DLD1 (cell line): ENCODE data around the gene DOCK2.
"Not testable (repeated sequence)": the region's sequence is repeated elsewhere in the genome, so short reads cannot be mapped to it uniquely, and the experiment has no call there.

Experiments used
- in situ Hi-C: cut with HindIII; loops from 2 replicates; pipeline ENCODE4 v1.10.0; 2017; ENCODE audit warnings: low sequenced_read_pairs

DOCK2 gene

DNA sequence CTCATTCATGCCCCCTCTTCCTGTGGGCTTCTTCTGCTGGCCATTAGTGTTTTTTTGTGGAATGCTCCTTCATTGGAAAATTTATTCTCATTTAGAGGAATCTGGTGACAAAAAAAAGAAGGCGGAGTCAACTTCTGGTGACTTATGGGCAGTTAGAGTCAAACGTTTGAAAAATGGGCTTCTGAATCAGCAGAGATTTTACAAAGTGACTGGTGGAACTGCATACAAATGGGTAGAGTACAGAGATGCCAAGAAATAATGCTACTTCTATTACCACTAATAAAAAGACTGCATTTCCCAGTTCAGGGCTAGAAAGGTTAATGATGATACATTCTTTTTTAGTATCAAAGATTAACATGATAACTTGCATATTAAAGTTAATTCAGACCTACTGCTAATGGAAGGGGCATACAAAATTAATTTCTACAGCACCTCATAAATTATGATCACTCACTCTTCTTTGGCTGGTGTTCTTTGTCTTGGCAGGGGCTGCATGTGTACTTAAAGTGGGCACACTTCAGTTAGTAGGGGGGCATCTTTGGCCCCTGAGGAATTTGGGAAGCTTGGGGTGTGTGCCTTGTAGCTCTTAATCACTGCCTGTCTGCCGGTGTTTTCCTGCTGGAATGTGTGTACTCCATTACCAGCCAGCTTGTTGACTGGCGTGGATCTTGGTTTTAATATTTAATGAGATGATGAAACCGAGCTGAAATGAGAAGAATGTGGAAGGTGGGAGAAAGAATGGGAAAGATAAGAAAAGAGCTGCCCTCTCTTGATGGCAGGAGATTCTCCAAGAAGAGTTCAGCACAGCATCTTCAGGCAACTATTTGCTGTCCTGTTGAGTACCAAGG is 148.9 kb downstream of the DOCK2 start:
- in situ Hi-C loops: no loop called here

DNA sequence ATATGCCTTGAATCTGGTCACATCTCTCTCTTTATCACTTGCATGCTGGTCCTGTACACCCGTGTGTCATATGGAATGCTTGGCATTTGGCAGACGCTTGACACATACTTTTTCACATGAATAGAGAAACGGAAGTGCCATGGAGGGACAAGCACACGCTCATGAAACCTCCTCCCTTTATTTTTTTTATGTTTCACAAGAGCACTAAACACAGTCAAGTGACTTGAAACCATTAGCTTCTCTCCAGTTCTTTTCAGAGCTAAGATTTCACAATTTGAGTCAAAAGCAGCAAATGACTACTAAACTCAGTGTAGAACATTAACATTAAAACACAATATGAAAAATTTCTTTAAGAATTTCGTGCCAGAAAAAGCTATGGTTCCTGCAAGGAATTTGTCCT is 151.1 kb downstream of the DOCK2 start:
- in situ Hi-C loops: no loop called here

DNA sequence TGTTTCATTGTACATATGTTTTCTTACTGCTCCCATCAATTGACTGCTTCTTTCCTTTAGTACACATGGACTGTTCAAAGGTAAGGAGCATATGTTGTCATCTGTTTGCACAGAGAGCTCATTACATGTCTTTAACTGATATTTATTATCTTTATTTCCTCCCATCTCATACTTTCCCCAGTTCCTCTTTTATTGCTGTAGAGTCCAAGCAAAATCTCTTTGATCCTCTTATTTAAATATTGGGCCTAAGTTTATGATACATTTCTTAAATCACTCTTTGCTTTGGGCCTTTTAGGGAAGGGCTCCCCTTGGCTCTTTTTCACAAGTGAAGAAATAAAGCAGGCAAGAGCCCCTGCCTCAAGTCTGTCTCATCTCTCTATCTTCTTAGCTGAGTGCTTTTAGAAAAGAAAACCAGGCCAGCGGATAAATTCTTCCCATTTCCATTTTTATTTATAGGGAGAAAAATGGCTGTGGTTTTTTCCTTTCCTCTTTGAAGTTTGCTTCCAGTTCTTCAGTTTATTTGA is 152.4 kb downstream of the DOCK2 start:
- in situ Hi-C loops: no loop called here

DNA sequence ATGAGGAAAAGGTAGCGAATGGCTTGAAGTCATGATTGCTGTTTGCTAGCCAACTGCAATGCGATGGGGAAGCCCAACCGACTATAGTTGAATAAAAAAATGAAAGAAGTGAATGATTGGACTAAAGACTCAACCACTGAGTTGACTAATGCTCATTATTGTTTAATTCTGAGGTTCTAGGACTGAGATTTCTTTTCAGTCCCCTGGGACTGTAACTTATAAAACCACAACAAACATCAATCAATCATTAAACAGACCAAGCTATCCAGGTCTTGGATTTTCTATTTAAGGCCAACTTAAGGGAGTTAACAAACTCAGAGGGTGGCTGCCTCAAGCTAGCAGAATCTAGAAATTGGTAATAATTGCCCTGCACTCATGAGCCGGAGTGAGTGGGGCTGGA is 154.2 kb downstream of the DOCK2 start:
- in situ Hi-C loops: no loop called here

DNA sequence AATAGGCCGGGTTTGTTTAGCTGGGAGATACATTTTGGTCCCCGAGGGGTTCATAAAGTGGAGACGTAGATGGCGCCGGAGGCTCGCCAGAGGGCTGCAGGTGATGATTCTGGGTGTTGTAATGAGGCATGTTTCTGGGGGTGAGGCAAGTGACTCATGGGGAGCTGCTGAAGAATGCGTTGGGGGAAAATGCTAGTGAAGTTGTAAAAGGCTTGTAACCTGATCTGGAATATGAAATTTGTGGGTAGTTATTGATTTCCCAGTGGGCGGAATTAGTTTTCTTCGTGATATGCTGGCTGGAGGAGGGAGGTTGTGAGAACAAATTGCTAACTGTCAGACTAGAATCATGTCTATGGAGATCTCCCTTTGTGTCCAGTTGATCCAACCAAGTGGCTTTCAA is 158.3 kb downstream of the DOCK2 start:
- in situ Hi-C loops: no loop called here

DNA sequence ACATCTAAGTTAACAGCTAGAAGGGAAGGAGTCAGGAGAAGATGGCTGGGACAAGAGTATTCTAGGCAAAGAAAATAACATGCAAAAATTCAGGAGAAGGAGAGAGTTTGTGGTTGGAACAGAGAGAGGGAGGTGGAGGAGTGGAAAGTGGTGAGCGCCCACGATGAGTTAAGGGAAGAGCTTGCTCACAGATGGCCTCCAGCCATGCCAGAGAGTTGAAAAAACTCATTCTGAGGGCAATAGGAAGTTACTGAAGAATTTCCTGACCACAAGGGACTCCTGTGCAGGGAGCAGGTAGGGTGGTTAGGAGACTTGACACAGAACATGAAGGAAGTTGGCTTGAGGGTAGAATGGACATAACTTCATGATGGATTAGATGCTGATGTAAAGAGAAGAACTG is 159.7 kb downstream of the DOCK2 start:
- in situ Hi-C loops: no loop called here

DNA sequence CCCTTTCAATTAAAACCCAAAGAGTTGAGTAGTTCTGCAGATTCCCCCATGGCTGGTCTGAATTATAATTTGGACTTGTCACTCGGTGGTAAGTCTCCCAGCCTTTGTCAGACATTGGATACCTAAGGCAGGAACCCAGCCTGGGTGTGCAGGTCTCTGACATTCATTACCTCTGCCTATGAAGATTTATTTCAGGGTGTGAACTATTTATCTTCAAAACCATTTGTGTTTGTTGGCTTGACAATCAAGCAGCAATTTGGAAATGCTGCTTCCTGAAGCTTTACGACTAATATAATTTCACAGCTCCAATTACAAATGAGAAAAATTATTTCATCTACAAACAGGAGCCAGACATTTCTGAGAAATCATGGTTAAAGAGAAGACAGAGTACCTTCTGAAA is 160.5 kb downstream of the DOCK2 start:
- in situ Hi-C loops: no loop called here

DNA sequence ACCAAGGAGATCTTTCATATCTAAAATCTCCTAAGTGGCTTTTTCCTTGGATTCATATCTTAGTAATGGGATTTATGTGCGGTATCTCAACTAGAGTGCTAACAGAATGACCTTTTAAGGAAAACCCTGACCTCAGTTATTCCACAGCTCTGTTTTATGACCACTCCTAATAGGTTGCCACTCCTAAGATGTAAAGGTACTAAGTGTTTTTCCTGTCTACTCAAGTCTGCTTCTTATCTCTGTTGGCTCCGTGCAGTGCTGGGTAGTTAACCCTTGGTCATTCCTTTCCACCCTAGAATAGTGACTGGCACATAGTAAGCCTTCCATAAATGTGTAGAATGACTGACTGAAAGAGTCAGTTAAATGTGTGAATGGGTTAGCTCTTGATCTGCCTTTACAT is 161.4 kb downstream of the DOCK2 start:
- in situ Hi-C loops: no loop called here

DNA sequence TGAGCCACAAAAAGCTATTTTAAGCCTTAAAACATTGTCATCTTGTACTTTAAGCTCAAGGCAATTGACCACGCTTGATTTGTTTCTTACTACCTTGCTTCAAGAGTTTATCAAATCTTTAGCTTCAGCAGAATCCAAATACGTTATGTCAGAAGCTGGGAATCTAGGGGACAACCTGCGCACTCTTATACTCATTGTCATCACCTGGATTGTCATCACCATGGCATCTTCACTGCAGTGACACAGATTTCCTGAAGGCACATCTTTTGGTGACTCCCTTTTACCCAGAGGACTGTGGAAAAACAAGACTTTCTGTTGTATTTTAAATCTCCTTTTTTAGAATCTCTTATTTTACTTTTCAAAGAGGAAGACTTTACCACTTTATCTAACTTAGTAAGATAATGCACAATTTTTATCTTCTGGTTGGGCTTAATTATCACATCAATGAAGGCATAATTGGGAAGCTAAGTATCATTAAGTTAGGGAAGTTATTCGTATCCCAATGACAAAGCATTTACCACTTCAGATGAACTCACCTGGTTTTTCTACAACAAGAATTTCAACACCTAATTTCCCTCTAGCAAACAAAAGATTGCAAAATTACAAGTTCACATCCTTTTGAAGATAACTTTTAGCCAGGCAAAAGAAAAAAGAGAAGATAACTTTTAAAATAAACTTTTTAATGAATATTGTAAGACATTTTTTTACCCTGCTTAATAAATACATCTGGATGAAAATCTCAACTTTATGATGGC is 162.0 kb downstream of the DOCK2 start:
- in situ Hi-C loops: no loop called here

DNA sequence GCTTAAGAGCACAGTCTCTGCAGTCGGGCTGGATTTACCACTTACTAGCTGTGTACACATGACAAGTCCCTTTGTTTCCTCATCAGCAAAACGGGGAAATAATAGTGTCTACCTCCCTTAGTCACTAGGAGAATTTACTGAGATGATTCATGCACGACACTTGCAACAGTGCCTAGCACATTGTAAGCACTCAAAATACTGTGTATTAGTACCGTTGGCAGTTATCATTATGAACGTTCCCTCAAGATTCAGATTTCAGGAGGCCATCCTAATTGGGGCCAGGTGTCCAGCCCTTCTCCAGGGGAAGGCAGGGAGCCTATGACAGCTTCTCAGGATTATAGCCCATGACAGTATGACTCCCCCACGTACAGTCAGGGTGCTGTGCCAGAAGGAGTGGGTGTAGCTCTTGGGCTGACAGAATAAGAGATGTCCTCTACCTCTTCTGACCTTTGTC is 164.3 kb downstream of the DOCK2 start:
- in situ Hi-C loops: no loop called here

DNA sequence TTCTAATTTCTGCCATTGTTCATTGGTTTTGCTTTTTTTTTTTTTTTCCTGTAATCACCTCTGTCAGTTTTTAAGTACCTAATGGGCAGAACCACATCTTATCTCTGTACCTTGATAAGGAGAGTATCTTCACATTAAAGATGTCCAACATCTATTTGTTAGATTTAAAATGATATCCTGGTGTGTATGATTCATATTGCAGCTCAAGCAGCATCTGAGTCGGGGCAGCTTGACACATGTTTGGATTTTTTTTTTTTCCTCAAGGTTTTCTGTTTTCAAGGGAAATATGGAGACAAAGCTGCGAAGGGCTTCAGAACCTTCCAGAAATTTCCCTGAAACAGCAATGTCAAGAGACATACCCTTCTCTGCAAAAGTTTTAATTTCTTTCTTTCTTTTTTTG is 164.7 kb downstream of the DOCK2 start:
- in situ Hi-C loops: no loop called here

DNA sequence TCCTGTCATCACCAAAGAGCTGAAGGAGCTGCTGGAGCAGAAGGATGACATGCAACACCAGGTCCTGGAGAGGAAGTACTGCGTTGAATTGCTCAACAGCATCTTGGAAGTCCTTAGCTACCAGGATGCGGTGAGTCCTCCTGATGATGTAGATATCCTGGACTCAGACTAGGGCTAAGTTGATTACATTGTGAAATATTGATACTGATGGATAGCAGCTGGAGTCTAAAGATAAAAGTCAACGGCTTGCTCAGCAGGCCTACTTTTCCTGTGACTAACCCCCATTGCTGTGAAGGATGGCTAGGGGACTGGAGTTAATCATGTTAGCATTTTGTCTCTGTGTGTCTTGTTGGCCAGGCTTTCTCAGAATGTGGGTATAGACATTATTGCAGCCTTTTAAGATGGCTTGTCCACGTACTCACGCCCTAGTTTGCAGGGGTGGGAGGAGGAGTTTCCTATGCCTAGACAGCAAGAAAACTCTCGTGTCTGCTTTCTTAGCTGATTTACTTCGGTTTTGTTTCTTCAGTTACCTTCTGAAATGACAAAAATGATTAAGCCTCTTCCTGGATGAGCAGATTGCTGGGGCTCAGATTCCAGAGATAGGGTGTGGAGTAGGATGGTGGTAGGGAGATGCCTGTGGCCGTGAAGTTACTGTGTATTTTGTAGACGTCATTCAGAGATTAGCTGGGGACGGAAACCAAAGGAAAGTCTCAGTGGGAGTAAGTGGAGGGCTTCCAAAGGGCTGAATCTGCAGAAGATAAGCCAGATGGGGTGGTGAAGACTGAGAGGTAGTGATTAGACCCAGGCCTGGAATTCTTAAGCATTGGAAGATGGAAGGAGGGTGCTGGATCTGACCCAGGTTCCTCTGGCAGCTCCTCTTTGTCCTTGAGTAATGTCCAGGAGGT is 166.3 kb downstream of the DOCK2 start:
- in situ Hi-C loops: no loop called here

GRCh38 chr5:169804861-169805260 is 167.8 kb downstream of the DOCK2 start:
- in situ Hi-C loops: no loop called here

DNA sequence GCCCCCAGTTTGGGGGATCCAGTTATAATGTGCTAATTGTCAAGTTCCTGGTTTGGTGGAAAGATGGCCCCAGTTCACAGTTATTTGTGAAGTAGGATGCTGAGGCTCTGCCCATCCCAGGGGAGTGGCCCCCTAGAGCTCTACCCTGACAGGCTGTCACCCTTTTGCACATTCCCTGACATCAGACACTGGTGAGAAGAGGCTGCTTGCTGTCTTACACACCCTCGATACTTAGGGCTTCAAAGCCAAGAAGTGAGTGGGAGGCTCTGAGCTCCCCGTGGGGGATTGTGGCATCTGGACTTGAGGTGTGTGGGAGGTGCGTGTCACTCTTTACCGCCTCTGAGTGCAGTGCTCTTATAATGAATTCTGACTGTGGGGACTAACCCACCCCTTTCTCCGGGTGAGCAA is 168.5 kb downstream of the DOCK2 start:
- in situ Hi-C loops: no loop called here

GRCh38 chr5:169805937-169806700 is 169.0 kb downstream of the DOCK2 start:
- in situ Hi-C loops: no loop called here

DNA sequence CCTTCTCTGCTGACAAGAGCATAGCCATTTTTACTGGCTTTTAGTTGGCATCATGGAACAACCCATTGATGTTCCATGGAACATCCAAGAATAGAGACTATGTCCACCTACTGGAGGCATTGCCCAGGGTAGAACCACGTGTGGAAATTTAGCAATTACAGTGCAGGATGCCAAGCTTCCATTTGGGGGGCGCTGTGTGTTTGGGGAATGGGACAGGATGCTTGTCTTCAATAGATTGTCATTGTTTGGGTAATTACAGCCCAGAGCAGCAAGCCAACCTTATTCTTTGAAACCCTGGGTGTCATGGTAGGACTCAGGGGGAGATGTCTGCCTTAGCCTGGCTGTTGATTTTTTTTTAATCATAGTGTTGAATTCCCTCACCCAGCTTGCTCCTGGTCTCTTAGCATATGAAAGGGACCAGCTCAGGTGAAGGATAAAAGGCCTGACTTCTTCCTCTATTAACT is 171.1 kb downstream of the DOCK2 start:
- in situ Hi-C loops: no loop called here

- in situ Hi-C loops: not testable (repeated sequence)
Measured at GRCh38 chr5:169808880-169809279, 171.8 kb downstream of the DOCK2 start.

GRCh38 chr5:169809281-169809680 is 172.2 kb downstream of the DOCK2 start:
- in situ Hi-C loops: no loop called here

GRCh38 chr5:169810524-169810923 is 173.4 kb downstream of the DOCK2 start:
- in situ Hi-C loops: no loop called here

DNA sequence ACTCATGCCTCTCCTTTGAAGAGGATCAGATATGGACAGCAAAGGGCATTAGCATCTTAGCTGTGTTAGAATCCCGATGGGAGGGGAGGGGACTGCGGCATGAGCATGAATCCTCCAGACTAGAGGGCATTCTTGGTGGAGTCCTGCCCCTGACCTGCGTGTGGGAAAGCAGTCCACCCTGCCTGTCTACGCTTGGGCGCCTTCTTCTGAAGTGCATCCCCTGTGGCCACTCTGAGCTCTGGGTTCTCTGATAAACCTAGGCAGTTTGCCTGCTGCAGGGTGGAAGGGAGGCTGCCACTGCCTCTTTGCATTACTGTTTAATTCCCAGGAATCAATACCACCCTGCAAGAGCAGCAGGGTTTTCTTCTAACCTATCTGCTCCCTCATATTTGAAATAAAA is 173.9 kb downstream of the DOCK2 start:
- in situ Hi-C loops: no loop called here
